Measurements from ENCODE around the gene MMADHC. TPM values are rescaled to one million over a fixed set of nuclear protein-coding genes. Genes with fewer than 3 reads are reported as not detected.

The MMADHC gene
- total RNA-seq = 200 and 209 TPM in 2 replicates

GRCh38 chr2:149587220-149587949 lies at the start of gene MMADHC:
Gene MMADHC (minus strand): TSS chr2:149587775. CDS start chr2:149587097, 678 bp downstream.

Small RNA genes within 50 kb of the gene (small RNA-seq; reads per million reads assigned to genes)
- not detected for gene RNU6-601P

Measured in thoracic aorta endothelial cell (primary cell).